Activated CD8-positive, alpha-beta memory T cell treated with anti-CD3 and anti-CD28 coated beads, Interleukin-2, amount 10 ng/mL, durations not matched to agents 7 days and 5 days (primary cell): ENCODE data around the gene TLE6. TPM values are rescaled to one million over a fixed set of nuclear protein-coding genes. Genes with fewer than 3 reads are reported as not detected.

Source experiments
- ATAC-seq: fragments of 150-1000 bp; cut with Tn5 transposase; one replicate; pipeline ENCODE4 v1.10.0; 2021; ENCODE audit warnings: moderate library complexity
- CTCF ChIA-PET: fragments of 350-600 bp; sonication (Branson Sonifier 250); formaldehyde crosslinking; loops from one replicate; lab custom pipeline; 2021; ENCODE audit warnings: antibody characterized with exemption; lab: Charles Lee
- DNase-seq: peaks from one replicate; pipeline ENCODE4 v3.0.0-alpha.2; 2020
- H3K27ac Mint-ChIP-seq: one replicate; pipeline ENCODE4 v1.8.0; 2021; ENCODE audit warnings: mild to moderate bottlenecking, mixed read lengths
- H3K27me3 Mint-ChIP-seq: one replicate; pipeline ENCODE4 v1.8.0; 2021; ENCODE audit warnings: mixed read lengths
- H3K36me3 Mint-ChIP-seq: one replicate; pipeline ENCODE4 v1.8.0; 2021; ENCODE audit warnings: mild to moderate bottlenecking, mixed read lengths
- H3K4me1 Mint-ChIP-seq: one replicate; pipeline ENCODE4 v1.8.0; 2021; ENCODE audit warnings: mixed read lengths
- H3K4me3 Mint-ChIP-seq: one replicate; pipeline ENCODE4 v1.8.0; 2021; ENCODE audit warnings: mild to moderate bottlenecking, moderate library complexity, mixed read lengths
- H3K9me3 Mint-ChIP-seq: one replicate; pipeline ENCODE4 v1.8.0; 2022; ENCODE audit warnings: low read depth, mixed read lengths
- total RNA-seq, 2 experiments: library from RNA; stranded (reverse); gene quantifications; one replicate each; pipeline ENCODE4 v1.2.3, GENCODE V29; 2021

TLE6 gene
- total RNA-seq, 2 experiments from 2014 or later: 1.9 to 3.2 TPM

DNA sequence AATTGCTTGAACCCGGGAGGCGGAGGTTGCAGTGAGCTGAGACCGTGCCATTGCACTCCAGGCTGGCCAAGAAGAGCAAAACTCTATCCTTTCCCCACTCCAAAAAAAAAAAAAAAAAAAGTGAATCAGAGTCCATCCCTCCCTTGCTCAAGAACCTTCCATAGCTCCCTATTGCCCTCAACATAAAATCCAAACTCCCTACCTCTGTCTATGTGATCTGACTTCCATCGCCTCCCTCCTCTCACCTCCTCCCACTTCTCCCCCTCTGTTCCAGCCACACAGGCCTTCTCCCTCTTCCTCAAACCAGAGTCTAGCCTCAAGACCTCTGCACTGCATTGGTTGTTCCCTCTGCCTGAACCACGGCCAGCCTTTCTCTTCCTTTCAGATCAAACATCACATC is 61.8 kb downstream of the TLE6 start:
- Mint-ChIP-seq H3K4me3 (no peak overlapping the region), H3K9me3 (no peaks in the 10 kb centered on the region)

DNA sequence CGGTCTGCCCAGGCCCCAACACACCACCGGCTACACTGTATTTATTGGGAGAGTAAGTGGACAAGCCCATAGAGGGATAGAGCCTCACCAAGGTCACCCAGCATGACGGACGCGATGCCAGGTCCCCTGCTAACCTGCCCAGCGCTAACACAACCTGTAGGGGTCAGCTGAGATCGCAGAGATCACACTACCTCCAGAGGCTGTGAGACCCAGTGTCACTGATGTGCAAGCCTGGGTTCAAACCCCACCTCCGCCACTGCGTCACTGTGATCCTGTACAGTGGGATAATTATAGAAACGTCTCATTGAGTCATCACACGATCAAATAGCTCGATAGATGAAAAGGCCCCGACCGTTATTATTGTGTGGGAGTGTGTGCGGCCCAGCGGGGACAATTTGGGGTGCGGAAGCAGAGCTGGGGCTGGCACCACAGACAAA is 62.3 kb downstream of the TLE6 start:
- CTCF ChIA-PET: interaction anchor here (1.2 to 4.5 kb wide), 3 partner anchors 13 to 89 kb away, joined by 3 to 28 read pairs (median 6); no protein-coding TSS in a partner anchor
- no peaks in the 10 kb centered on the region for H3K27me3 Mint-ChIP-seq
- no peak for ATAC-seq
- peaks cover 10% of the 10 kb centered on the region for H3K4me1 Mint-ChIP-seq
- no peak overlapping the region for H3K4me3 Mint-ChIP-seq
- no peaks in the 10 kb centered on the region for H3K9me3 Mint-ChIP-seq
- DNase-seq: no peak
- H3K36me3 Mint-ChIP-seq: no peaks in the 10 kb centered on the region
- no peak overlapping the region for H3K27ac Mint-ChIP-seq

More for the DNA sequence above, 61.8 kb downstream of the TLE6 start:
- DNase-seq (no peak), ATAC-seq (no peak)
- Mint-ChIP-seq H3K27ac (no peak overlapping the region), H3K4me1 (peaks cover 12% of the 10 kb centered on the region), H3K36me3 (no peaks in the 10 kb centered on the region), H3K27me3 (peaks cover 5% of the 10 kb centered on the region)
- CTCF ChIA-PET: interaction anchor here (0.8 to 4.5 kb wide), 4 partner anchors 14 to 89 kb away, joined by 3 to 28 read pairs (median 4); no protein-coding TSS in a partner anchor

DNA sequence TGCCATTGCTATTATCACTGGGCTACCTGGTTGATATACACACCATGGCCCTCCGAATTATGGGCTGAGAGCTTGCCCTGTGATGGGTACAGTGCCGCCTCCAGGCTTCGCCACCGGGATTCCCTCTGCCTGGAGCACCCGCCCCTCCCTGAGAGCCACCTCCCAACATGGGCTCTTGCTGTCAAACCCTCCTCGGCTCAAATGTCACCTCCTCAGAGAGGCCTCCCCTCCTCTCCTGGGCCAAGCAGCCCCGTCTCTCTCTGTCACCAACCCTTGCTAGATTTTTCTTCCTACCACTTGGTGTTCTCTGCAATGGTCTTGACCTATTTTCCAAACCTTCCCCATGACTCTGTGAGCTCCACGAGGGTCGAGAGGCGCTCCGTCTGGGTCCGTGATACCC is 64.0 kb downstream of the TLE6 start:
- no peaks in the 10 kb centered on the region for H3K36me3 Mint-ChIP-seq
- no peak overlapping the region for H3K4me3 Mint-ChIP-seq
- peaks cover 2% of the 10 kb centered on the region for H3K4me1 Mint-ChIP-seq
- no peak overlapping the region for H3K27ac Mint-ChIP-seq
- CTCF ChIA-PET: no interaction called here
- DNase-seq: no peak
- ATAC-seq: no peak
- no peaks in the 10 kb centered on the region for H3K9me3 Mint-ChIP-seq
- peaks cover 3% of the 10 kb centered on the region for H3K27me3 Mint-ChIP-seq

DNA sequence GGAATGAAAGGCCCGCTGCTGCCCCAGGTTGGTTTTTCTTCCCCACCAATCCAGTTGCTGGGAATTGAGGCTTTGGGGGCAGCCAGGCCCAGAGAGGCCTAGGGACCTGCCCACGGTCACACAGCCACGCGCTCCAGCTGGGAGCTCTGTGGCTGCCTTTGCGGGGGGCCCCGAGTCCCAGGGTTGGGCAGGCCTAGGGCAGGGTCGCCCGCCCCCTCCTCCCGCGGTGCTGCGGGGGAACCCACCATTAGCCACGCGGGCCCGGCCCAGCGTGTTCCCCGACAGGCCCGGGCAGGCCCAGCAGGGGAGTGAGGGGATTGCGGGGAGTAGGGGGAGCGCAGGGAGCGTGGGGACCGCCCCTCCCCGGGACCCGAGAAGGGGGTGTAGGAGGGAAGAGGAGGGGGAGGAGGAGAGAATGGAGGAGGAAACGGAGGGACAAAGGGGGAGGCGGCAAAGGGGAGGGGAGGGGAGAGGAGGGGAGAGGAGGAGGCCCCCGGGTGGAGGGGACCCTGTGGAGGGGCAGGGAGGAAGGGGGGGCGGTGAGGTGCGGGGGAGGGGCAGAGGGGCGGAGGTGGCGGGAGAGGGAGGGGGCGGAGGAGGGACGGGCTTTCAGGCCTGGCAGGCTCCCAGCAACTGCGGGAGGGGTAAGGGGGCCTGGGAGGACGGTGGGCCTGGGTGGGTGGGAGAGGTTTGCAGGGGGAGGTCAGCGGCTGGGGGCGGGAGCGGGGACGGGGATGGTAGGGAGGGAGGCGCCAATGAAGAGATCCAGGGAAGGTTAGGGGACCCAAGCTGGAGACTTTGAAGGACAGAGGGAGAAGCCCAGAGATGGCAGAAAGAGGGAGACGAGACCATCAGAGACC is 64.6 kb downstream of the TLE6 start:
- no peaks in the 10 kb centered on the region for H3K36me3 Mint-ChIP-seq
- H3K27me3 Mint-ChIP-seq: peaks cover 3% of the 10 kb centered on the region
- ATAC-seq: no peak
- H3K4me1 Mint-ChIP-seq: no peaks in the 10 kb centered on the region
- no peak overlapping the region for H3K4me3 Mint-ChIP-seq
- DNase-seq: no peak
- no peak overlapping the region for H3K27ac Mint-ChIP-seq
- CTCF ChIA-PET: no interaction called here
- H3K9me3 Mint-ChIP-seq: no peaks in the 10 kb centered on the region

DNA sequence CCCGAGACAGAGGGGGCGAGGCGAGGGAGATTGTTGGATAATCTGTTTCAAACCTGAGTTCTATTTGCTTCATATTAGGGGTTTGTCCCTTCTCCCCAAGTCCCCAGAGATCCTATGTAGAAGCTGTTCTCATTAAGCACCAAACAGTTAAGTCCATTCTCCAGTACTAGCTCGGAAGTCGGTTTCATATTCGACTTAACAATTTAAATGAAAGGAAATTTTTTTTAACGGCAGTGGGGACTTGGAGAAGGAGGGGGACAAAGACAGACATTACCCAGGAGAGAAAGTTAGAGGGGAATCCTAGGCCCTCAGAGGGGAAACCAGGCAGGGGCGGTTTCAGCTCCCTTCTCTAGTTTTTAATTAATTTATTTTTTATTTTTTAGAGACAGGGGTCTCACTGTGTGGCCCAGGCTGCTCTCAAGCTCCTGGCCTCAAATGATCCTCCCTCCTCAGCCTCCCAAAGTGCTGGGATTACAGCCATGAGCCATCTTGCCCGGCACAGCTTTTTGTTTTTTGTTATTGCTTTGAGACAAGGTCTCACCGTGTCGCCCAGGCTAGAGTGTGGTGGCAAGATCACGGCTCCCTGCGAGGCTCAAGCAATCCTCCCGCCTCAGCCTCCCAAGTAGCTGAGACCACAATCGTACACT is 65.4 kb downstream of the TLE6 start:
- Mint-ChIP-seq H3K9me3 (no peaks in the 10 kb centered on the region), H3K36me3 (no peaks in the 10 kb centered on the region), H3K27me3 (peaks cover 7% of the 10 kb centered on the region), H3K27ac (no peak overlapping the region), H3K4me3 (no peak overlapping the region), H3K4me1 (peaks cover 3% of the 10 kb centered on the region)
- ATAC-seq: no peak
- DNase-seq: no peak
- CTCF ChIA-PET: no interaction called here

Other genes with a start within 250 kb of the TLE6 start
- gene SLC39A3, start 237.5 kb upstream of the TLE6 start, total RNA-seq: 10 to 100 TPM; 36.9 to 41.3 TPM
- 10 to 100 TPM; 49.3 to 58.6 TPM for gene SGTA, start 194.3 kb upstream of the TLE6 start, total RNA-seq
- 100 to 1,000 TPM; 138 to 139 TPM for gene THOP1, start 192.1 kb upstream of the TLE6 start, total RNA-seq
- 1 to 10 TPM; 1.1 to 1.6 TPM for gene ZNF554, start 157.7 kb upstream of the TLE6 start, total RNA-seq
- gene ZNF555, start 136.1 kb upstream of the TLE6 start, total RNA-seq: 1 to 10 TPM; 2.5 to 3.1 TPM
- gene ZNF556, start 110.2 kb upstream of the TLE6 start, total RNA-seq: not detected
- 1 to 10 TPM; 4.5 to 4.6 TPM for gene ZNF57, start 76.6 kb upstream of the TLE6 start, total RNA-seq
- 1 to 10 TPM; 4.1 to 4.9 TPM for gene ZNF77, start 32.6 kb upstream of the TLE6 start, total RNA-seq
- gene TLE2, start 51.7 kb downstream of the TLE6 start, total RNA-seq: 1 to 10 TPM in 1 of 2 experiments, under 1 TPM in 1; 0.47 to 1.0 TPM
- gene TLE5, start 84.9 kb downstream of the TLE6 start, total RNA-seq: 100 to 1,000 TPM; 508 to 583 TPM
- 1 to 10 TPM in 1 of 2 experiments, under 1 TPM in 1; 0.50 to 1.2 TPM for gene GNA11, start 116.8 kb downstream of the TLE6 start, total RNA-seq
- 10 to 100 TPM; 23.7 to 39.8 TPM for gene GNA15, start 158.5 kb downstream of the TLE6 start, total RNA-seq
- gene S1PR4, start 201.2 kb downstream of the TLE6 start, total RNA-seq: 100 to 1,000 TPM; 122 to 155 TPM
- 10 to 100 TPM; 67.3 to 71.6 TPM for gene NCLN, start 208.4 kb downstream of the TLE6 start, total RNA-seq
- not detected for gene CELF5, start 247.1 kb downstream of the TLE6 start, total RNA-seq